ENCODE measurements around the gene DNER. TPM values are rescaled to one million over a fixed set of nuclear protein-coding genes. Genes with fewer than 3 reads are reported as not detected.
"Not testable (repeated sequence)": the region's sequence is repeated elsewhere in the genome, so short reads cannot be mapped to it uniquely, and the experiment has no call there.

Gene DNER
- total RNA-seq, 1 experiment from 2014 or later = 8.4 TPM

- no TSS peak for BruUV-seq (replicated peaks)
- intact Hi-C loops (cut with micrococcal nuclease; ENCODE audit: unreplicated experiment) = no loop called here
- no peaks in the 10 kb centered on the region for H3K27me3 ChIP-seq (replicated peaks; ENCODE audit: insufficient read depth, low read depth, low read length, poor library complexity)
Measured at GRCh38 chr2:229695961-229696360, 18.4 kb downstream of the DNER start.

GRCh38 chr2:229693845-229694244, 20.5 kb downstream of the DNER start:
- H3K27ac ChIP-seq (ENCODE audit: low read depth, low read length, poor library complexity, severe bottlenecking); H3K9me3 ChIP-seq (ENCODE audit: low read depth, low read length, poor library complexity, severe bottlenecking); intact Hi-C loops (cut with micrococcal nuclease; ENCODE audit: unreplicated experiment); H3K4me1 ChIP-seq (ENCODE audit: insufficient read depth, low read length, poor library complexity, severe bottlenecking); DNase-seq (ENCODE audit: low spot score); POLR2A ChIA-PET (ENCODE audit: low non-redundant PET); H3K27me3 ChIP-seq (replicated peaks; ENCODE audit: insufficient read depth, low read depth, low read length, poor library complexity); H3K4me3 ChIP-seq (ENCODE audit: low read depth, low read length, poor library complexity, severe bottlenecking); BruUV-seq (replicated peaks); H3K36me3 ChIP-seq (ENCODE audit: insufficient read depth, low read length, poor library complexity, severe bottlenecking); CTCF ChIA-PET: not testable (repeated sequence)

More at GRCh38 chr2:229695961-229696360, 18.4 kb downstream of the DNER start:
- H3K4me3 ChIP-seq (ENCODE audit: low read depth, low read length, poor library complexity, severe bottlenecking) = no peak overlapping the region
- H3K4me1 ChIP-seq (ENCODE audit: insufficient read depth, low read length, poor library complexity, severe bottlenecking) = no peaks in the 10 kb centered on the region
- ChIA-PET CTCF (no interaction called here), POLR2A (ENCODE audit: low non-redundant PET) (no interaction called here)
- TF ChIP-seq CTCF (conservative IDR thresholded peaks at IDR 0.05; ENCODE audit: low read depth, low read length) (no peak), EZH2 (IDR thresholded peaks at IDR 0.05; ENCODE audit: borderline replicate concordance, low read depth, low read length, poor library complexity, severe bottlenecking) (no peak)
- no peak for DNase-seq (ENCODE audit: low spot score)
- H3K36me3 ChIP-seq (ENCODE audit: insufficient read depth, low read length, poor library complexity, severe bottlenecking) = no peaks in the 10 kb centered on the region
- H3K9me3 ChIP-seq (ENCODE audit: low read depth, low read length, poor library complexity, severe bottlenecking) = no peaks in the 10 kb centered on the region
- no peak overlapping the region for H3K27ac ChIP-seq (ENCODE audit: low read depth, low read length, poor library complexity, severe bottlenecking)

GRCh38 chr2:229691631-229692030, 22.7 kb downstream of the DNER start:
- BruUV-seq (replicated peaks) = no TSS peak
- CTCF ChIA-PET = no interaction called here

More at GRCh38 chr2:229691631-229692030, 22.7 kb downstream of the DNER start:
- TF ChIP-seq CTCF (conservative IDR thresholded peaks at IDR 0.05; ENCODE audit: low read depth, low read length) = no peak
- TF ChIP-seq EZH2 (IDR thresholded peaks at IDR 0.05; ENCODE audit: borderline replicate concordance, low read depth, low read length, poor library complexity, severe bottlenecking) = no peak
- no peak for DNase-seq (ENCODE audit: low spot score)
- intact Hi-C loops (cut with micrococcal nuclease; ENCODE audit: unreplicated experiment) = no loop called here
- H3K27me3 ChIP-seq (replicated peaks; ENCODE audit: insufficient read depth, low read depth, low read length, poor library complexity) = no peaks in the 10 kb centered on the region
- no peaks in the 10 kb centered on the region for H3K9me3 ChIP-seq (ENCODE audit: low read depth, low read length, poor library complexity, severe bottlenecking)
- H3K4me3 ChIP-seq (ENCODE audit: low read depth, low read length, poor library complexity, severe bottlenecking) = no peak overlapping the region
- H3K4me1 ChIP-seq (ENCODE audit: insufficient read depth, low read length, poor library complexity, severe bottlenecking) = no peaks in the 10 kb centered on the region
- POLR2A ChIA-PET (ENCODE audit: low non-redundant PET) = interaction anchor here (0.6 kb wide), 1 partner anchor 404 kb away, joined by 3 read pairs; no protein-coding TSS in a partner anchor
- H3K27ac ChIP-seq (ENCODE audit: low read depth, low read length, poor library complexity, severe bottlenecking) = no peak overlapping the region
- H3K36me3 ChIP-seq (ENCODE audit: insufficient read depth, low read length, poor library complexity, severe bottlenecking) = no peaks in the 10 kb centered on the region
